Breast epithelium (tissue), 3 donors: ENCODE data around the gene ZNF609.

ENCODE experiments used
- POLR2A ChIP-seq: fragments of 450-650 bp; IDR thresholded peaks from one replicate; pipeline ENCODE4 v1.6.1; 2016; ENCODE audit warnings: antibody characterized with exemption, mild to moderate bottlenecking, moderate library complexity
- TF ChIP-seq, protein P1 (sequence below), 3 donors: fragments of 450-650 bp; IDR thresholded peaks; one replicate each; pipeline ENCODE4 v1.5.1; 2016 to 2017; ENCODE audit warnings: antibody characterized with exemption in 3 of 3, mild to moderate bottlenecking in 3 of 3, moderate library complexity in 3 of 3

DNA sequence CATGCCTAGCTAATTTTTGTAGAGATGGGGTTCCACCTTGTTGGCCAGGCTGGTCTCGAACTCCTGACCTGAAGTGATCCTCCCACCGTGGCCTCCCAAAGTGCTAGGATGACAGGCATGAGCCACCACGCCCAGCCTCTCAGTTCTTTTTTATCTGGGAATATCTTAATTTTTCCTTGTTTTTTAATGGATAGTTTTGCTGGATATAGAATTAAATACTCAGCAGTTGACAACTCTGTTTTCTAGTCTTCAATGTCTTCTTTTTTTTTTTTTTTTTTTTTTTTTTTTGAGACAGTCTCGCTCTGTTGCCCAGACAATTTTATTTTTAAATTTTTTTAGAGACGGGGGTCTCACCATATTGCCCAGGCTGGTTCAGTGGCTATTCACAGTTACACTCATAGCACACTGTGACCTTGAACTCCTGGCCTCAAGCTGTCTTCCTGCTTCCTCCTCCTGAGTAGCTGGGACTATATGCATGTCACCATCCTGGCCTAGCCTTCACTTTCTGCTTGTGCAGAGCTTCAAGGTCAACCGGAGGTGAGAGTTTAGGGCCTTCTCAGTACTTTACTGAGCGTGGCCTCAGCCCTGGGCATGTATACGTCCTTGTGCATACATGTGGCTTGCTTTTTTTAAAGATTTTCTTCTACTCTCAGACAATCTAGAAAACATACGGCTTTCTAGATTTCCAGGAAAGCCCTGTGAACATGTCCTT lies 120.5 kb downstream of the ZNF609 start:
- TF ChIP-seq POLR2A, result no peak
- TF ChIP-seq, protein P1, sequence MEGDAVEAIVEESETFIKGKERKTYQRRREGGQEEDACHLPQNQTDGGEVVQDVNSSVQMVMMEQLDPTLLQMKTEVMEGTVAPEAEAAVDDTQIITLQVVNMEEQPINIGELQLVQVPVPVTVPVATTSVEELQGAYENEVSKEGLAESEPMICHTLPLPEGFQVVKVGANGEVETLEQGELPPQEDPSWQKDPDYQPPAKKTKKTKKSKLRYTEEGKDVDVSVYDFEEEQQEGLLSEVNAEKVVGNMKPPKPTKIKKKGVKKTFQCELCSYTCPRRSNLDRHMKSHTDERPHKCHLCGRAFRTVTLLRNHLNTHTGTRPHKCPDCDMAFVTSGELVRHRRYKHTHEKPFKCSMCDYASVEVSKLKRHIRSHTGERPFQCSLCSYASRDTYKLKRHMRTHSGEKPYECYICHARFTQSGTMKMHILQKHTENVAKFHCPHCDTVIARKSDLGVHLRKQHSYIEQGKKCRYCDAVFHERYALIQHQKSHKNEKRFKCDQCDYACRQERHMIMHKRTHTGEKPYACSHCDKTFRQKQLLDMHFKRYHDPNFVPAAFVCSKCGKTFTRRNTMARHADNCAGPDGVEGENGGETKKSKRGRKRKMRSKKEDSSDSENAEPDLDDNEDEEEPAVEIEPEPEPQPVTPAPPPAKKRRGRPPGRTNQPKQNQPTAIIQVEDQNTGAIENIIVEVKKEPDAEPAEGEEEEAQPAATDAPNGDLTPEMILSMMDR (IDR thresholded peaks at IDR 0.05), result no peak
